Liver (tissue), 9 donors: ENCODE measurements around the gene CTSE. TPM values are rescaled to one million over a fixed set of nuclear protein-coding genes. Genes with fewer than 3 reads are reported as not detected.
"Not testable (repeated sequence)": the region's sequence is repeated elsewhere in the genome, so short reads cannot be mapped to it uniquely, and the experiment has no call there.

Experiments
- DNase-seq: peaks from one replicate; pipeline ENCODE4 v3.0.0-alpha.2; 2017; ENCODE audit warnings: low spot score
- H3K27ac ChIP-seq, 2 donors: one replicate each; pipeline ENCODE4 v1.7.0; 2013; ENCODE audit warnings: inconsistent platforms in 2 of 2, low read length in 2 of 2, control low read depth in 1 of 2, low read depth in 1 of 2, mild to moderate bottlenecking in 1 of 2
- H3K27me3 ChIP-seq, 4 donors: one replicate each; pipeline versions ENCODE4 v1.6.1 to v1.7.0; 2013; ENCODE audit warnings: low read length in 3 of 4, inconsistent platforms in 1 of 4, mild to moderate bottlenecking in 1 of 4, moderate library complexity in 1 of 4; ENCODE audit not compliant: control insufficient read depth in 4 of 4, insufficient read depth in 4 of 4
- H3K36me3 ChIP-seq, 4 donors: one replicate each; pipeline versions ENCODE4 v1.6.1 to v1.7.0; 2013; ENCODE audit warnings: low read length in 3 of 4, mild to moderate bottlenecking in 3 of 4, low read depth in 1 of 4, moderate library complexity in 1 of 4; ENCODE audit not compliant: control insufficient read depth in 4 of 4, insufficient read depth in 3 of 4
- H3K4me1 ChIP-seq, 4 donors: one replicate each; pipeline versions ENCODE4 v1.6.1 to v1.7.0; 2013; ENCODE audit warnings: low read length in 3 of 4, mild to moderate bottlenecking in 3 of 4, moderate library complexity in 1 of 4; ENCODE audit not compliant: control insufficient read depth in 4 of 4, insufficient read depth in 4 of 4
- H3K4me3 ChIP-seq, 3 donors: one replicate each; pipeline versions ENCODE4 v1.6.1 to v1.7.0; 2013; ENCODE audit warnings: low read length in 3 of 3, control low read depth in 1 of 3, low read depth in 1 of 3, mild to moderate bottlenecking in 1 of 3
- H3K9ac ChIP-seq, 2 donors: one replicate each; pipeline ENCODE4 v1.7.0; 2013; ENCODE audit warnings: low read length in 2 of 2, mild to moderate bottlenecking in 2 of 2, moderate library complexity in 2 of 2, control low read depth in 1 of 2, low read depth in 1 of 2
- H3K9me3 ChIP-seq, 4 donors: one replicate each; pipeline versions ENCODE4 v1.6.1 to v1.7.0; 2013; ENCODE audit warnings: low read length in 3 of 4; ENCODE audit not compliant: control insufficient read depth in 4 of 4
- CTCF ChIP-seq: fragments of 150-350 bp; IDR thresholded peaks from 2 replicates; pipeline ENCODE4 v1.5.1; 2017; ENCODE audit warnings: improper control_type of control experiment, low read depth, low read length; ENCODE audit not compliant: missing input control
- EGR1 ChIP-seq, 2 donors: IDR thresholded peaks; 2 replicates each; pipeline ENCODE4 v1.6.1; 2016 to 2018; ENCODE audit warnings: antibody characterized with exemption in 2 of 2, low read depth in 2 of 2
- FOXA2 ChIP-seq: IDR thresholded peaks from 2 replicates; pipeline ENCODE4 v1.6.1; 2016; ENCODE audit warnings: antibody characterized with exemption
- GABPA ChIP-seq, 2 donors: IDR thresholded peaks in 1 of 2; conservative IDR thresholded peaks in 1 of 2; 2 replicates each; pipeline ENCODE4 v1.6.1; 2016; ENCODE audit warnings: antibody characterized with exemption in 2 of 2, mild to moderate bottlenecking in 1 of 2, moderate library complexity in 1 of 2
- HNF4G ChIP-seq: IDR thresholded peaks from 2 replicates; pipeline ENCODE4 v1.6.1; 2016; ENCODE audit warnings: antibody characterized with exemption
- RAD21 ChIP-seq, 2 donors: IDR thresholded peaks; 2 replicates each; pipeline ENCODE4 v1.6.1; 2016; ENCODE audit warnings: antibody characterized with exemption in 2 of 2, mild to moderate bottlenecking in 2 of 2
- RXRA ChIP-seq, 2 donors: IDR thresholded peaks; 2 replicates each; pipeline ENCODE4 v1.6.1; 2017 to 2018; ENCODE audit warnings: antibody characterized with exemption in 2 of 2, mild to moderate bottlenecking in 1 of 2
- SP1 ChIP-seq: IDR thresholded peaks from 2 replicates; pipeline ENCODE4 v1.6.1; 2018; ENCODE audit warnings: antibody characterized with exemption, mild to moderate bottlenecking
- TAF1 ChIP-seq: conservative IDR thresholded peaks from 2 replicates; pipeline ENCODE4 v1.6.1; 2016; ENCODE audit warnings: antibody characterized with exemption, mild to moderate bottlenecking
- YY1 ChIP-seq: IDR thresholded peaks from 2 replicates; pipeline ENCODE4 v1.6.1; 2016; ENCODE audit warnings: antibody characterized with exemption, mild to moderate bottlenecking
- ZBTB33 ChIP-seq: IDR thresholded peaks from 2 replicates; pipeline ENCODE4 v1.6.1; 2016; ENCODE audit warnings: antibody characterized with exemption
- WGBS: extraction: QIAGEN DNeasy Blood & Tissue Kit; methylation state at CpG from one replicate; pipeline ENCODE4 v1.1.7; 2013; 5-methylcytosine and 5-hydroxymethylcytosine counted together
- polyA plus RNA-seq, 2 donors: library from polyadenylated mRNA; stranded (reverse) in 1 of 2; unstranded in 1 of 2; fragments of 200-250 nt in 1 of 2; fragments of >200 nt in 1 of 2; fragmentation: Nextera tagmentation in 1 of 2; extraction: Ambion mirVana in 1 of 2; gene quantifications; one replicate each; pipeline versions ENCODE4 v1.2.1 to v1.2.3, GENCODE V29; 2013 to 2015
- total RNA-seq, 2 donors: library from RNA; depleted of rRNA; stranded (reverse); fragments of >200 nt; gene quantifications; one replicate each; pipeline ENCODE4 v1.2.3, GENCODE V29; 2014
- TF ChIP-seq, protein P1 (sequence below): IDR thresholded peaks from 2 replicates; pipeline ENCODE4 v1.6.1; 2016; ENCODE audit warnings: antibody characterized with exemption
- TF ChIP-seq, protein P2 (sequence below): IDR thresholded peaks from 2 replicates; pipeline ENCODE4 v1.6.1; 2016; ENCODE audit warnings: antibody characterized with exemption, mild to moderate bottlenecking
- donor health status: healthy.
- donor health status: healthy.
- donor health status: healthy.
- donor health status: healthy.
- donor health status: healthy.

Gene CTSE
- total and polyA plus RNA-seq, 4 donors, result under 0.01 to 32.8 (median 0.06) TPM

GRCh38 chr1:206065547-206066145, 42.0 kb upstream of the CTSE start:
- Histone ChIP-seq H3K9ac (no peak overlapping the region), H3K27me3 (no peaks in the 10 kb centered on the region), H3K9me3 (no peaks in the 10 kb centered on the region), H3K27ac (no peak overlapping the region), H3K36me3 (peaks cover 0 to 2% (median 0%) of the 10 kb centered on the region in 4 donors), H3K4me1 (peaks cover 0 to 18% (median 13%) of the 10 kb centered on the region in 4 donors), H3K4me3 (no peak overlapping the region)
- no peak for DNase-seq
- 92% methylated on average over 4 of the region's 4 CpGs for WGBS
- no peak for TF ChIP-seq YY1
- TF ChIP-seq, protein P1, sequence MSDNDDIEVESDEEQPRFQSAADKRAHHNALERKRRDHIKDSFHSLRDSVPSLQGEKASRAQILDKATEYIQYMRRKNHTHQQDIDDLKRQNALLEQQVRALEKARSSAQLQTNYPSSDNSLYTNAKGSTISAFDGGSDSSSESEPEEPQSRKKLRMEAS, result no peak
- TF ChIP-seq ZBTB33, result no peak
- TF ChIP-seq, protein P2, sequence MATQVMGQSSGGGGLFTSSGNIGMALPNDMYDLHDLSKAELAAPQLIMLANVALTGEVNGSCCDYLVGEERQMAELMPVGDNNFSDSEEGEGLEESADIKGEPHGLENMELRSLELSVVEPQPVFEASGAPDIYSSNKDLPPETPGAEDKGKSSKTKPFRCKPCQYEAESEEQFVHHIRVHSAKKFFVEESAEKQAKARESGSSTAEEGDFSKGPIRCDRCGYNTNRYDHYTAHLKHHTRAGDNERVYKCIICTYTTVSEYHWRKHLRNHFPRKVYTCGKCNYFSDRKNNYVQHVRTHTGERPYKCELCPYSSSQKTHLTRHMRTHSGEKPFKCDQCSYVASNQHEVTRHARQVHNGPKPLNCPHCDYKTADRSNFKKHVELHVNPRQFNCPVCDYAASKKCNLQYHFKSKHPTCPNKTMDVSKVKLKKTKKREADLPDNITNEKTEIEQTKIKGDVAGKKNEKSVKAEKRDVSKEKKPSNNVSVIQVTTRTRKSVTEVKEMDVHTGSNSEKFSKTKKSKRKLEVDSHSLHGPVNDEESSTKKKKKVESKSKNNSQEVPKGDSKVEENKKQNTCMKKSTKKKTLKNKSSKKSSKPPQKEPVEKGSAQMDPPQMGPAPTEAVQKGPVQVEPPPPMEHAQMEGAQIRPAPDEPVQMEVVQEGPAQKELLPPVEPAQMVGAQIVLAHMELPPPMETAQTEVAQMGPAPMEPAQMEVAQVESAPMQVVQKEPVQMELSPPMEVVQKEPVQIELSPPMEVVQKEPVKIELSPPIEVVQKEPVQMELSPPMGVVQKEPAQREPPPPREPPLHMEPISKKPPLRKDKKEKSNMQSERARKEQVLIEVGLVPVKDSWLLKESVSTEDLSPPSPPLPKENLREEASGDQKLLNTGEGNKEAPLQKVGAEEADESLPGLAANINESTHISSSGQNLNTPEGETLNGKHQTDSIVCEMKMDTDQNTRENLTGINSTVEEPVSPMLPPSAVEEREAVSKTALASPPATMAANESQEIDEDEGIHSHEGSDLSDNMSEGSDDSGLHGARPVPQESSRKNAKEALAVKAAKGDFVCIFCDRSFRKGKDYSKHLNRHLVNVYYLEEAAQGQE, result no peak
- no peak for TF ChIP-seq EGR1 (IDR thresholded peaks at IDR 0.05; ENCODE audit: low read depth in 2 of 2)
- TF ChIP-seq RAD21 (IDR thresholded peaks at IDR 0.05), result no peak
- no peak for TF ChIP-seq HNF4G
- TF ChIP-seq GABPA (IDR thresholded peaks at IDR 0.05 in 1 of 2, conservative IDR thresholded peaks at IDR 0.05 in 1 of 2), result no peak
- no peak for TF ChIP-seq SP1
- no peak for TF ChIP-seq TAF1
- TF ChIP-seq CTCF, result no peak
- no peak for TF ChIP-seq FOXA2
- no peak for TF ChIP-seq RXRA (IDR thresholded peaks at IDR 0.05)

DNA sequence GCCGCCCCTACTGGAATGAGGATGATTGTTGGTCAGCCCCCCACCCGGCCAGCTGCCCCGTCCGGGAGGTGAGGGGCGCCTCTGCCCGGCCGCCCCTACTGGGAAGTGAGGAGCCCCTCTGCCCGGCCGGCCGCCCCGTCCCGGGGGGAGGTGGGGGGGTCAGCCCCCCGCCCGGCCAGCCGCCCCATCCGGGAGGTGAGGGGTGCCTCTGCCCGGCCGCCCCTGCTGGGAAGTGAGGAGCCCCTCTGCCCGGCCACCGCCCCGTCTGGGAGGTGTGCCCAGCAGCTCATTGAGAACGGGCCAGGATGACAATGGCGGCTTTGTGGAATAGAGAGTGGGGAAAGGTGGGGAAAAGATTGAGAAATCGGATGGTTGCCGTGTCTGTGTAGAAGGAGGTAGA, 40.8 kb upstream of the CTSE start:
- not testable (repeated sequence) for H3K4me3 ChIP-seq, H3K9ac ChIP-seq, H3K27ac ChIP-seq, H3K36me3 ChIP-seq, H3K9me3 ChIP-seq, DNase-seq, H3K27me3 ChIP-seq
- H3K4me1 ChIP-seq, result peaks cover 0 to 18% (median 13%) of the 10 kb centered on the region in 4 donors
- 98% methylated on average over 22 of the region's 25 CpGs for WGBS

DNA sequence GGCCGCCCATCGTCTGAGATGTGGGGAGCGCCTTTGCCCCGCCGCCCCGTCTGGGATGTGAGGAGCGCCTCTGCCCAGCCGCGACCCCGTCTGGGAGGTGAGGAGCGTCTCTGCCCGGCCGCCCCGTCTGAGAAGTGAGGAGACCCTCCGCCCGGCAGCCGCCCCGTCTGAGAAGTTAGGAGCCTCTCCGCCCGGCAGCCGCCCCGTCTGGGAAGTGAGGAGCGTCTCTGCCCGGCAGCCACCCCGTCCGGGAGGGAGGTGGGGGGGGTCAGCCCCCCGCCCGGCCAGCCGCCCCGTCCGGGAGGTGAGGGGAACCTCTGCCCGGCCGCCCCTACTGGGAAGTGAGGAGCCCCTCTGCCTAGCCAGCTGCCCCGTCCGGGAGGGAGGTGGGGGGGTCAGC, 40.3 kb upstream of the CTSE start:
- not testable (repeated sequence) for H3K27me3 ChIP-seq, H3K27ac ChIP-seq, H3K9ac ChIP-seq, H3K36me3 ChIP-seq, DNase-seq, H3K9me3 ChIP-seq, H3K4me3 ChIP-seq
- 96% methylated on average over 27 of the region's 35 CpGs for WGBS
- peaks cover 0 to 18% (median 13%) of the 10 kb centered on the region in 4 donors for H3K4me1 ChIP-seq
